GM10266 (cell line): ENCODE measurements around the gene TMEM225B.

ENCODE experiments used
- DNase-seq: peaks from one replicate; pipeline ENCODE4 v3.0.0; 2012; ENCODE audit errors: extremely low spot score
- TF ChIP-seq, protein P1 (sequence below): IDR thresholded peaks from 2 replicates; pipeline ENCODE4 v1.5.1; 2012; ENCODE audit warnings: mild to moderate bottlenecking, low read depth; ENCODE audit not compliant: control insufficient read depth, insufficient read depth; ENCODE audit errors: missing control alignments

Gene TMEM225B

DNA sequence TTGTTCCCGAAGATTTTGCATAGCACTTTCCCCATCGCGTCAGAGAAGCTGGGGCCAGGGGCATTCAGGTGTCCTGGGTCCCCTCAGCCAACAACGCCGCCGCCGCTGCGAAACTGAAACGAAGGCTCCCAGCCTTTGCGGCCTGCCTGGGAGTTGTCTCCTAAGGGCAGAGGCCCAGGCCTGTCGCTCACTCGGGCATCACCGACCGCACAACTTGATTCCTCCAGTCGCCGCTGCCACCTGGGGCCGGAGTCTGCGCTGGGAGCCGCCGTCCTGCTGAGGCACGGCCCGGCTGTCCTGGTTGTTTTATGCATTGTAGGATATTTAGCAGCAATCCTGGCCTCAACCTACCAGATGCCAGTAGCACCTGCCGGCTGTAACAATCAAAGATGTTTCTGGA lies 40.7 kb downstream of the TMEM225B start:
- TF ChIP-seq, protein P1, sequence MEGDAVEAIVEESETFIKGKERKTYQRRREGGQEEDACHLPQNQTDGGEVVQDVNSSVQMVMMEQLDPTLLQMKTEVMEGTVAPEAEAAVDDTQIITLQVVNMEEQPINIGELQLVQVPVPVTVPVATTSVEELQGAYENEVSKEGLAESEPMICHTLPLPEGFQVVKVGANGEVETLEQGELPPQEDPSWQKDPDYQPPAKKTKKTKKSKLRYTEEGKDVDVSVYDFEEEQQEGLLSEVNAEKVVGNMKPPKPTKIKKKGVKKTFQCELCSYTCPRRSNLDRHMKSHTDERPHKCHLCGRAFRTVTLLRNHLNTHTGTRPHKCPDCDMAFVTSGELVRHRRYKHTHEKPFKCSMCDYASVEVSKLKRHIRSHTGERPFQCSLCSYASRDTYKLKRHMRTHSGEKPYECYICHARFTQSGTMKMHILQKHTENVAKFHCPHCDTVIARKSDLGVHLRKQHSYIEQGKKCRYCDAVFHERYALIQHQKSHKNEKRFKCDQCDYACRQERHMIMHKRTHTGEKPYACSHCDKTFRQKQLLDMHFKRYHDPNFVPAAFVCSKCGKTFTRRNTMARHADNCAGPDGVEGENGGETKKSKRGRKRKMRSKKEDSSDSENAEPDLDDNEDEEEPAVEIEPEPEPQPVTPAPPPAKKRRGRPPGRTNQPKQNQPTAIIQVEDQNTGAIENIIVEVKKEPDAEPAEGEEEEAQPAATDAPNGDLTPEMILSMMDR = no peak
- no peak for DNase-seq

DNA sequence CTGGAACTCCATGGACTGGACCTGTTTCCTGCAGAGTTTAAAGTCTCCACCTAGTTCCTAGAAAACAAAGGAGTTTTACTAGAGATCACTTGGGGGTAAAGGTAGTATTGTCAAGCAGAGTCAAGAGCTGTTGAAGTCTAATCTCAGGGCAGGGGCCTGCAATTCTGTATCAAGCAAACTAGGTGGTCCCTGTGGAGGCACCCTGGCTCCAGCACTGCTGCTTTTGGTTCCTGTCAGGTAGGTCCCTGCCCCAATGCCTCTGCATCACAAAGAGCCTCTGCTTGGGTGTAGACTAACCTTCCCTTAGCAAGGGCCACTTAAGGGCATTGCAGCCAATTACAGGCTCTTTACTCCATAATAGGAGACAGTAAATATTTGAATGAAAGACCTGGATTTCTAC lies 41.2 kb downstream of the TMEM225B start:
- TF ChIP-seq, protein P1 = no peak
- DNase-seq = no peak

DNA sequence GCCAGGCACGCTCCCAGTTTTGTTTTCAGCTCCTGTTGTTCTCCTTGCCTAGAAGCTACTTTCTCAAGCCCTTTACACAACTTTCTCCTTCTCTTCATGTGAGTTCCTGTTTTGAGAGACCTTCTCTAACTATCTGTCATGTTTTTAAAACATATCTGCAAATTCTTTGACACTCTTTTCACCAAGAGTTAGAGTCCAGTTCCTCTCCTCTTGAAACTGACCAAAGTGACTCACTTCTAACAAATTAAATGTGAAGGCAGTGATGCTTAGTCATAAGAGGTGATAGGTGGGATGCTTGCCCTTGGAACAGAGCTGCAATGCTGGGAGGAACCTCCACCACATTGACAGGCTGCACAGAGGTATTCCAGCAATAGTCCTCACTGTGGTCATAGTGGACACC lies 44.0 kb downstream of the TMEM225B start:
- TF ChIP-seq, protein P1 = no peak
- no peak for DNase-seq

DNA sequence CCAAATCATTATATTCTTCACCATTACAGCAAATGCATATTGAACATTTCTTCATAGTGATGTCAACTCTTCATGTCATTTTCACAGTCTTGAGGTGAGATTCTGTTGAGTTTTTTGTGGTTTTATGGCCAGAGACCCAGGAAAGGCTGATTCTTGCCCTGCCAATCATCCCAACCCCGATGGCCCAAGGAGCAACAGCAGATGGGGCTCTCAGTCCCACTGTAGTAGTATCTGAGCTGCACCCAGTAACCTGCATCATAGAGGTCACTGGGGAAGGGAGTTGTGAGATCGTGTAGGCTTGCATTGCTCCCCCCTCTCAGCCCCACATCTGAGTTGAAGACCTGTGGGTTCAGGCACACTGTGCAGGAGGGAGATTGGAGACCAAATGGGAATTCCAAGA lies 45.4 kb downstream of the TMEM225B start:
- TF ChIP-seq, protein P1 = no peak
- no peak for DNase-seq

DNA sequence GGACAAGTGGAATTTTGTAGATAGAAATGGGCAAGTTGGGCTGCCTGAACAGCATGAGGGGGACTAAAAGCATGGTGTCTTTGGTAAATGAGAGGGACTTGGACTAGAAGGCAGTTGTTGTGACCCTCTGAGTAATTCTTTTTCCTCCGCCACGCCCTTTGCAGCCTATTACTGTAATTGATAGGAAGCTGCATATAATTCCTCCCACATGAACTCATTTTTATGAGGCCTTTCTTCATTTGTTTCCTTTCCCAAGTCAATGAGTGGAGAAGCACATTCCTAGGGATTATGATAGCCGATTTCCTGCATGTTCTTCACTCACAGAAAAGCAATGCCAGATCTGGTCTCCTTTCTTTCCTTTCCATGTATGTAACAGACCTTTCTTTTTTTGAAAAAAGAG lies 46.4 kb downstream of the TMEM225B start:
- TF ChIP-seq, protein P1 = no peak

DNA sequence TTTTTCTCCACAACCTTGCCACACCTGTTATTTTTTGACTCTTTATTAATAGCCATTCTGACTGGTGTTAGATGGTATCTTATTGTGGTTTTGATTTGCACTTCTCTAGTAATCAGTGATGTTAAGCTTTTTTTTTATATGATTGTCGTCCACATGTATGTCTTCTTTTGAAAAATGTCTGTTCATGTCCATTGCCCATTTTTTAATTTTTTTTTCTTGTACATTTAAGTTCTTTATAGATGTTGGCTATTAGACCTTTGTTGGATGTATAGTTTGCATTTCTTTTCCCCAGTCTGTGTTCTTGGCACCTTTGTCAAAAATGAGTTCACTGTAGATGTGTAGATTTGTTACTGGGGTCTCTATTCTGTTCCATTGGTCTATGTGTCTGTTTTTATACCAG lies 47.5 kb downstream of the TMEM225B start:
- TF ChIP-seq, protein P1 = no peak
- no peak for DNase-seq

More for the DNA sequence above, 46.4 kb downstream of the TMEM225B start:
- DNase-seq = no peak

DNA sequence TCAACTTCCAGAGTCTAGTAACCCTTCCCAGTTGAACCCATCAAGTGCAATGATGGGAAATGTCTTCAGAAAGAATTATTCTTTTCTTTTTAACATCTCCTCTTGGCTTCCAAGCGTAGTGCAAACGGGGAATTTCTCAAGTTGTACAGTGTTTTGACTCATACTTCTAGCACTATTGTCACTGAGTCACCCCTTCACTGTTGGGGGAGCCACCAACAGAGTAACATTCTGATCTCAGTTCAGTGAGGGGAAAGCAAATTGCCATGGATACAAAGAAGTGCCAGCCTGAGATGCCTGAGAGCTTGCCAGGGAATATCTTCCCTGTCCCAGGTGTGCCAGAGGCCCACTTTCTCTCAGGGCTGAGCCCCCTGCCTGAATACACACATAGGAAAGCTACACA lies 50.8 kb downstream of the TMEM225B start:
- no peak for DNase-seq

More for the DNA sequence above, 50.8 kb downstream of the TMEM225B start:
- TF ChIP-seq, protein P1 = no peak
